HG02610 (cell line): ENCODE measurements around the gene NPR1.
A peak's percentile ranks its signal among the peaks of the same experiment; 100 is the strongest.
"Not testable (repeated sequence)": the region's sequence is repeated elsewhere in the genome, so short reads cannot be mapped to it uniquely, and the experiment has no call there.

ENCODE experiments used
- ATAC-seq: cut with Tn5 transposase; IDR thresholded peaks from one replicate; pipeline ENCODE4 v1.9.1; 2021; ENCODE audit warnings: mild to moderate bottlenecking, moderate library complexity; ENCODE audit not compliant: unreplicated experiment

Gene NPR1

DNA sequence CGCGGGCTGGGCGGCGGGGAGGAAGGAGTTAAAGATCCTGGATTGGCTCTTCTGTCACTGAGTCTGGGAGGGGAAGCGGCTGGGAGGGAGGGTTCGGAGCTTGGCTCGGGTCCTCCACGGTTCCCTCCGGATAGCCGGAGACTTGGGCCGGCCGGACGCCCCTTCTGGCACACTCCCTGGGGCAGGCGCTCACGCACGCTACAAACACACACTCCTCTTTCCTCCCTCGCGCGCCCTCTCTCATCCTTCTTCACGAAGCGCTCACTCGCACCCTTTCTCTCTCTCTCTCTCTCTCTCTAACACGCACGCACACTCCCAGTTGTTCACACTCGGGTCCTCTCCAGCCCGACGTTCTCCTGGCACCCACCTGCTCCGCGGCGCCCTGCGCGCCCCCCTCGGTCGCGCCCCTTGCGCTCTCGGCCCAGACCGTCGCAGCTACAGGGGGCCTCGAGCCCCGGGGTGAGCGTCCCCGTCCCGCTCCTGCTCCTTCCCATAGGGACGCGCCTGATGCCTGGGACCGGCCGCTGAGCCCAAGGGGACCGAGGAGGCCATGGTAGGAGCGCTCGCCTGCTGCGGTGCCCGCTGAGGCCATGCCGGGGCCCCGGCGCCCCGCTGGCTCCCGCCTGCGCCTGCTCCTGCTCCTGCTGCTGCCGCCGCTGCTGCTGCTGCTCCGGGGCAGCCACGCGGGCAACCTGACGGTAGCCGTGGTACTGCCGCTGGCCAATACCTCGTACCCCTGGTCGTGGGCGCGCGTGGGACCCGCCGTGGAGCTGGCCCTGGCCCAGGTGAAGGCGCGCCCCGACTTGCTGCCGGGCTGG lies at the start of gene NPR1:
Gene NPR1 (plus strand): TSS at position 170 of the 818 bp plus-strand sequence. CDS start 421 bp downstream, at position 591.
- ATAC-seq, result no peak

GRCh38 chr1:153629343-153629665 lies 49.2 kb upstream of the NPR1 start:
- ATAC-seq, result no peak

DNA sequence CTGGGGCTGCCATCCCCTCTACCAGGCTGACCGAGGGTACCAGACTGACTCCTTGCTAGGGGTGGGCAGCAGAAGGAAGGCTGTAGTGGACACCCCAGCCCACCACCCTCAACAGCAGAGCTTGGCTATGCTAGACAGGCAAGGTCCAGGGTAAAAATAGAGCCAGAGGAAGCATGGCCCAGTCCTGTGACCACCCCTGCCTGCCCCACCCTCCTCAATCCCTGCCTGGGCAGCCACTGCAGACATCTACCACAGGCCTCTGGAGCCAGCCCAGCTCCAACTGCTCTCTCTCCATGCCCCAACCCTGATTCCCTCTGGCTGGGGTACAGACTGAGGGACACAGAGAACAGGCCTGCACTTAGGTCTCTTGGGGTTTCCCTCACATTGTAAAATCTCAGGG lies 48.5 kb upstream of the NPR1 start:
- ATAC-seq, result no peak

DNA sequence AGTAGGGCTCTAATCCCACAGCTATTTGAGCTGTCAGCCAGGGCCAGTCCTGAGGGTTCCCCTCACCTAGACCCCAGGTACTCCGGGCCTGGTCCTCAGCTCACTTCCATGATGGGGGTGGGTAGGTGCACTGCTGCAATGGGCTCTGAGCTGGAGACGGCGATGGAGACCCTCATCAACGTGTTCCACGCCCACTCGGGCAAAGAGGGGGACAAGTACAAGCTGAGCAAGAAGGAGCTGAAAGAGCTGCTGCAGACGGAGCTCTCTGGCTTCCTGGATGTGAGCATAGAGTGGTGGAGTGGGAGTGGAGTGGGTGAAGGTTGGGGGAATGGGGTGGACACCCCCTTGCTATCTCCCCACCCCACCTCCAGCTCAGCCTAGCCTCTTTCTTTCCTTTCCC lies 48.1 kb upstream of the NPR1 start:
- no peak for ATAC-seq

- ATAC-seq, result no peak
These were observed 47.2 kb upstream of the NPR1 start for GRCh38 chr1:153631047-153632022.

DNA sequence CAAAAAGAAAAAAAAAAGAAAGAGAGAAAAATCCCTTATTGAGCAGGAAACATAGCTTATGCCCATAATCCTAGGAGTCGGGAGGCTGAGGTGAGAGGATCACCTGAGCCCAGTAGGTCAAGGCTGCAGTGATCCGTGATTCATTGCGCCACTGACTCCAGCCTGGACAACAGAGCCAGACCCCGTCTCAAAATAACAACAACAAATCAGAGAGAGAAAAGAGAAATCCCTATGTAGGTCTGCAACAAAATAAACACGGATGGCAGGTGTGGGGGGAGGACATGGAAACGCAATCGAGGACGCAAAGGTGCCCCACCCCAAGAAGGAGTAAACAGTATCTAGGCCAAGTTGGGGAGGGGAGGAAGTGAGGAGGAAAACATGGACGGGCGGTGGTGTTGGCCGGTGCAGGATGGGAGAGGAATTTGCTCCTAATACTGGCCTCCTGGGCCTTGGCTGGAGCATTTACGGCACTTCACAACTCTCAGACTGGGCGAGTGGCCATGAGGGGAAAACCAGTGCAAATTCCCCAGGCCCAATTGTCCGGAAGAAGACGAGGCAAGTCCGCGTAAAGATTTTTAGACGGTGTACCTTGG lies 45.2 kb upstream of the NPR1 start:
- peak; percentile 5 for ATAC-seq

- peak; percentile 85 for ATAC-seq
These were observed 44.5 kb upstream of the NPR1 start, which contains the start of gene CHTOP for GRCh38 chr1:153633754-153634665. CHTOP (plus strand) TSS chr1:153634066; CDS start chr1:153636589, 2,523 bp downstream.

DNA sequence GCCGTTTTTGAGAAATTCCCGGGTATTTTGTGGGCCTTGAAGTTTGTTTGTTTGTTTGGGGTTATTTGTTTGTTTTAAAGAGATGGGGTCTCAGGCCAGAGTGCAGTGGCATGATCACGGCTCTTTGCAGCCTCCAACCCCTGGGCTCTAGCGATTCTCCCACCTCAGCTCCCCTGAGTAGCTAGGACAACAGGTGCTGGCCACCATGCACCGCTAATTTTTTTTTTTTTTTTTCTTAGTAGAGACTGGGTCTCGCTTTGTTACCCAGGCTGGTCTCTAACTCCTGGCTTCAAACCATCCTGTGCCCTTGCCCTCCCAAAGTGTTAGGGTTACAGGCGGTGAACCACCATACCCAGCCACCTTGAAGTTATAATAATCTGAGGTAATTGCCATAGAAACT lies 42.6 kb upstream of the NPR1 start:
- no peak for ATAC-seq

DNA sequence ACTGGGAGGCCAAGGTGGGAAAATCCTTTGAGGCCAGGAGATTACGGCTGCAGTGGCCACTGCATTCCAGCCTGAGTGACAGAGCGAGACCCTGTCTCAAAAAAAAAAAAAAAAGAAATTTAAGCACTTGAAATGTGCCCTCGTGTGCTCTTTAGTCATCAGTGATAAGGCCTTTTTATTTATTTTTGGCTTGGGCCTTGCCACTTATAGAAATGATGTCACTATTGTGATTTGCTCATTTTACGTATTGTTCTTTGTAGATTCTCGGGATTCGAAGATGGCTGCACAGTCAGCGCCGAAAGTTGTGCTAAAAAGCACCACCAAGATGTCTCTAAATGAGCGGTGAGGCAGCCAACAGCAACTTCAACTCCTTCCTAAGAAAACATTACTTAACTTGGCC lies 42.2 kb upstream of the NPR1 start:
- ATAC-seq, result no peak

DNA sequence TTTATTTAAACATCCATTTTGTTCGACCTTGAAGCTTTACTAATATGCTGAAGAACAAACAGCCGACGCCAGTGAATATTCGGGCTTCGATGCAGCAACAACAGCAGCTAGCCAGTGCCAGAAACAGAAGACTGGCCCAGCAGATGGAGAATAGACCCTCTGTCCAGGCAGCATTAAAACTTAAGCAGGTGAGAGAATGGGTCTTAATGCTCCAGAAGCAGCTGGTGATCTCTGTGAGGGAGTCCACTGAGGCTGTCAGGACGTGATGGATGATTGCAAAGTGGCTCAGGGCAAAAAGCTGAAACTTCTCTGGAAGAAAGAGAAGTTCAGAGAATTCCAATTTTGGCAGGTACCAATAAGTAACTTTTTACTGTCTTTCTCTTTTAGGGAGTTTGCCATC lies 40.2 kb upstream of the NPR1 start:
- no peak for ATAC-seq

DNA sequence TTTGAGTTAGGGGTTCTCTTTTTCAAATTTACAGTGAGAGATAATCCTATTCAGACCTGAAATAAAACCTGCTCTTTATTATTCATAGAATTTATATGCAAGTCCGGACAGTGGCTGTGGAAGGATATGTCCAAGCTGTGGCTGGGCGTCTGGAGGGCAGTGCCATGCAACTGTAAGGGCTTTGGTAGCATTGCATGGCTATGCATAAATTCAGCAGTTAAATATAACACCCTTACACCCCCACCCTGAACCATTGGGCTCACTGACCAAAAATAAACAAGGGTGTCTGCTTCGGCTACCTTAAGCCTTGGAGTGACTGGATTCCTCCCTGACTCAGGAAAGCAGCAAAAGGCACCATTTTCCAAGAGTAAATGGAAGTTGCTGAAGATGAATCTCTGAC lies 39.2 kb upstream of the NPR1 start:
- no peak for ATAC-seq

DNA sequence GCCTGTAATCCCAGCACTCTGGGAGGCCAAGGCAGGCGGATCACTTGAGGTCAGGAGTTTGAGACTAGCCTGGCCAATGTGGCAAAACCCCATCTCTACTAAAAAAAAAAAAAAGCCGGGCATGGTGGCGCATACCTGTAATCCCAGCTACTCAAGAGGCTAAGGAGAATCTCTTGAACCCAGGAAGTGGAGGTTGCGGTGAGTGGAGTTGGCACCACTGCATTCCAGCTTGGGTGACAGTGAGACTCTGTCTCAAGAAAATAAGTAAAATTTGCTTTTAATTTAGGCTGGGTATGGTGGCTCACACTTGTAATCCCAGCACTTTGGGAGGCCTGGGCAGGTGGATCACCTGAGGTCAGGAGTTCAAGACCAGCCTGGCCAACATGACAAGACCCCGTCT lies 38.3 kb upstream of the NPR1 start:
- ATAC-seq, result not testable (repeated sequence)

GRCh38 chr1:153640861-153641260 lies 37.6 kb upstream of the NPR1 start:
- ATAC-seq, result no peak

DNA sequence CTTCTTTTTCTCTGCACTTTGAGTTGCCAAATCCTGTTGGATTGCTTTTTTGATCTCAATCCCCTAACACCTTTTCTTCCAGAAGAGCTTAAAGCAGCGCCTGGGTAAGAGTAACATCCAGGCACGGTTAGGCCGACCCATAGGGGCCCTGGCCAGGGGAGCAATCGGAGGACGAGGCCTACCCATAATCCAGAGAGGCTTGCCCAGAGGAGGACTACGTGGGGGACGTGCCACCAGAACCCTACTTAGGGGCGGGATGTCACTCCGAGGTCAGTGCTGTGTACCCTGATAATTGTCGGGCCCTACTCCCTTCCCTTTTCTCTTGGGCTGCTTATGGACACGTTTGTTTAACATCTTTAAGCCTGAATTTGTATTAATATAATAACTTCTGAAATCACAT lies 36.3 kb upstream of the NPR1 start:
- no peak for ATAC-seq

DNA sequence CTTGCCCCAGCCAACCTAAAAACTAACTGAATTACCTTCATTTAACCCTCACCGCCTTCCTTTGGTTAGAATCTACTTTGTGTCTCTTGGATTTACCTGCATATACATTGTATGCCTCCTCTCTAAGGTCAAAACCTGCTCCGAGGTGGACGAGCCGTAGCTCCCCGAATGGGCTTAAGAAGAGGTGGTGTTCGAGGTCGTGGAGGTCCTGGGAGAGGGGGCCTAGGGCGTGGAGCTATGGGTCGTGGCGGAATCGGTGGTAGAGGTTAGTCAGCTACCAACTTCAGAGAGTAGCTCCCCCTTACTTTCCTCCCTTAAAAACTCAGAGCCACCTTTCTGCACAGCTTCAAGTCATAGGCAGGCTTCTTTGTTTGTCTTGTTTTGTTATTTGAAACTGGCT lies 35.4 kb upstream of the NPR1 start:
- no peak for ATAC-seq

GRCh38 chr1:153643816-153644215 lies 34.7 kb upstream of the NPR1 start:
- no peak for ATAC-seq

GRCh38 chr1:153646672-153647345 lies 31.7 kb upstream of the NPR1 start:
- no peak for ATAC-seq

- ATAC-seq, result no peak
These were observed 31.2 kb upstream of the NPR1 start for GRCh38 chr1:153647346-153647714.

GRCh38 chr1:153648000-153648643 lies 30.4 kb upstream of the NPR1 start:
- no peak for ATAC-seq
